Spleen (tissue), 11 donors: ENCODE measurements around the gene ZNF140. TPM values are rescaled to one million over a fixed set of nuclear protein-coding genes. Genes with fewer than 3 reads are reported as not detected.

Experiments used
- DNase-seq: peaks from one replicate; pipeline ENCODE4 v3.0.0-alpha.2; 2020
- H3K27ac ChIP-seq, 8 donors: fragments of 200-600 bp; sonication (generic) in 7 of 8; 1 replicate in 4 of 8; 2 replicates in 4 of 8; pipeline versions ENCODE4 v1.5.0 to v1.8.0; 2016 to 2021; ENCODE audit warnings: inconsistent platforms in 4 of 8, mild to moderate bottlenecking in 4 of 8, moderate library complexity in 1 of 8
- H3K27me3 ChIP-seq, 7 donors: fragments of 200-600 bp; sonication (generic) in 6 of 7; replicated peaks in 1 of 7; 1 replicate in 4 of 7; 2 replicates in 3 of 7; pipeline versions ENCODE4 v1.5.0 to v1.8.0; 2016 to 2021; ENCODE audit warnings: inconsistent platforms in 3 of 7, mild to moderate bottlenecking in 1 of 7
- H3K36me3 ChIP-seq, 6 donors: fragments of 200-600 bp; sonication (generic) in 5 of 6; 1 replicate in 4 of 6; 2 replicates in 2 of 6; pipeline versions ENCODE4 v1.5.0 to v1.8.0; 2016 to 2021; ENCODE audit warnings: inconsistent platforms in 2 of 6
- H3K4me1 ChIP-seq, 6 donors: fragments of 200-600 bp; sonication (generic) in 5 of 6; 1 replicate in 3 of 6; 2 replicates in 3 of 6; pipeline versions ENCODE4 v1.5.0 to v1.8.0; 2016 to 2021; ENCODE audit warnings: inconsistent platforms in 3 of 6
- H3K4me3 ChIP-seq, 8 donors: fragments of 200-600 bp; sonication (generic) in 7 of 8; 1 replicate in 4 of 8; 2 replicates in 4 of 8; pipeline versions ENCODE4 v1.5.0 to v1.8.0; 2016 to 2021; ENCODE audit warnings: inconsistent platforms in 4 of 8, mild to moderate bottlenecking in 4 of 8, moderate library complexity in 2 of 8
- H3K9me3 ChIP-seq, 8 donors: fragments of 200-600 bp; sonication (generic) in 7 of 8; 1 replicate in 4 of 8; 2 replicates in 4 of 8; pipeline versions ENCODE4 v1.5.0 to v1.8.0; 2016 to 2021; ENCODE audit warnings: inconsistent platforms in 4 of 8
- POLR2A ChIP-seq, 3 donors: fragments of 450-650 bp; IDR thresholded peaks; one replicate each; pipeline ENCODE4 v1.5.1; 2017; ENCODE audit warnings: antibody characterized with exemption in 3 of 3, mild to moderate bottlenecking in 1 of 3
- POLR2AphosphoS5 ChIP-seq, 3 donors: sonication (generic); formaldehyde crosslinking; IDR thresholded peaks; one replicate each; pipeline ENCODE4 v1.5.1; 2017; ENCODE audit warnings: antibody characterized with exemption in 3 of 3
- WGBS, 5 donors: extraction: QIAGEN DNeasy Blood & Tissue Kit in 3 of 5; methylation state at CpG; one replicate each; pipeline versions ENCODE4 v1.1.5 to v1.1.7; 2013 to 2018; 5-methylcytosine and 5-hydroxymethylcytosine counted together
- intact Hi-C: fragments of 100-400 bp; cut with DNase I; formaldehyde crosslinking; loops from one replicate; pipeline ENCODE4 v1.15.0; 2023; ENCODE audit warnings: low total_unique reads
- polyA plus RNA-seq, 3 donors: library from polyadenylated mRNA; stranded (reverse); fragments of 200-250 nt; gene quantifications; one replicate each; pipeline ENCODE4 v1.2.1, GENCODE V29; 2013
- total RNA-seq, 7 donors: library from RNA; depleted of rRNA in 3 of 7; stranded (reverse); fragments of >200 nt in 3 of 7; fragmentation: NEBNext Ultra II Directional in 4 of 7; extraction: Animal tissue kit (Norgen Biotek cat#: 25700) in 4 of 7; gene quantifications; one replicate each; pipeline versions ENCODE4 v1.1.0 to v1.2.1, GENCODE V29; 2016 to 2021
- TF ChIP-seq, protein P1 (sequence below), 11 experiments: fragments of 200-600 bp in 7 of 11; fragments of 450-650 bp in 4 of 11; sonication (generic) in 4 of 11; IDR thresholded peaks in 8 of 11; conservative IDR thresholded peaks in 3 of 11; 1 replicate in 7 of 11; 2 replicates in 4 of 11; pipeline versions ENCODE4 v1.4.0 to v1.8.0; 2016 to 2021; ENCODE audit warnings: antibody characterized with exemption in 11 of 11, inconsistent platforms in 4 of 11, mild to moderate bottlenecking in 1 of 11
- donor health status: healthy with polysubstance abuse.
- donor health status: DM: no; HTN: no; CAD: no; lungs with moderate emphysema.
- donor health status: DM: no; HTN: no; CAD: no.
- donor health status: Bipolar disorder and iron deficiency.
- donor health status: healthy.
- donor health status: DM: no; HTN: no; CAD: no.
- donor health status: DM: yes; HTN: yes; CAD: no.

The ZNF140 gene
- total and polyA plus RNA-seq, 10 donors: 14.9 to 25.0 (median 17.0) TPM

DNA sequence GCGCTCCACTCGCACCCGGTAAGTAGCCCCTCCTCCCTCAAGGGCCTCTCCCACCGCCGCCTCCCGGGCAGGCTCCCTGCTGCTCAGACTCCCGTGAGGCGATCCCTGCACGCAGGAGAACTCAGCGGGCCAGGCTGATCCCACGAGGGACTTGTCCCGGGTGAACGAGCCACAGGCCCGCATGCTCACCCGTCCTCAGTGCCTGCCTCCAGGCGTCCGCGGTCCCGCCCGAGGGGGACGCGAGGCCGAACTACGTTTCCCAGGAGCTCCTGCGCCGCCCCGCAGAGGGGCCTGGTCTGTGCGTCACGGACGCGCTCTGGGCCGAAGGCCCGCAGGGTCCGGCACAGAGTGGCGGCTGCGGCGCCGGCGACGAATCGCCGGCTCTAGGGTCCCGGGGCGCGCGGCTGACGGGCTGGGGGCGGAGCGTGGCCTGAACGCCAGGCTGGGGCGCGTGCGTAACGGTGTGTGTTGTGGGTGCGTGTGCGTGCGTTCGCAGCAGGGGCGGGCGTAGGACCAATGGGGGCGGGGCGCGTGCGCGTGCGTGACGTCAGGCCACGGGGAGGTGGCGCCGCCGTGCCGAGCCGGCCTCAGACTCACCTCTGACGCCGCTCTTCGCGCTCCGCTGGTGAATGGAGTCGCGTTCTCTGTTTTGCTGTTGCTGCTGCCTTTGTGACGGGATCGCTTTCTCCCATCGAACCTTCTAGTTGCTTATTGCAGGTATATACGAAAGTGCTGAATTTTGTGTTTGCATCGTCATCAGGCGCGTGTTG, 49.5 kb downstream of the ZNF140 start, which contains the start of the genes ZNF10 and ZNF891:
Gene ZNF10, plus strand, starts transcription at position 590 of the 770 bp plus-strand sequence. CDS start 13,866 bp downstream, outside the sequence.
Gene ZNF891, minus strand, starts transcription at position 237 of the 770 bp plus-strand sequence. CDS start 8,356 bp downstream, outside the sequence.
- Histone ChIP-seq H3K4me3 (peak within 1 kb of the TSS; percentile 59 to 91 (median 76)), H3K36me3 (peaks cover 5 to 71% (median 29%) of the 10 kb centered on the region in 6 donors), H3K27ac (peak within 1 kb of the TSS; percentile 94 to 100 (median 99)), H3K9me3 (peaks cover 16 to 85% (median 79%) of the 10 kb centered on the region in 8 donors), H3K4me1 (peaks cover 0 to 25% (median 14%) of the 10 kb centered on the region in 6 donors), H3K27me3 (no peaks in the 10 kb centered on the region)
- WGBS, 5 donors: 0 to 1% (median 0%) methylated on average over 27 to 87 of the region's 87 CpGs
- peak; percentile 96 to 98 (median 97) for TF ChIP-seq POLR2AphosphoS5 (IDR thresholded peaks at IDR 0.05)
- TF ChIP-seq, protein P1, sequence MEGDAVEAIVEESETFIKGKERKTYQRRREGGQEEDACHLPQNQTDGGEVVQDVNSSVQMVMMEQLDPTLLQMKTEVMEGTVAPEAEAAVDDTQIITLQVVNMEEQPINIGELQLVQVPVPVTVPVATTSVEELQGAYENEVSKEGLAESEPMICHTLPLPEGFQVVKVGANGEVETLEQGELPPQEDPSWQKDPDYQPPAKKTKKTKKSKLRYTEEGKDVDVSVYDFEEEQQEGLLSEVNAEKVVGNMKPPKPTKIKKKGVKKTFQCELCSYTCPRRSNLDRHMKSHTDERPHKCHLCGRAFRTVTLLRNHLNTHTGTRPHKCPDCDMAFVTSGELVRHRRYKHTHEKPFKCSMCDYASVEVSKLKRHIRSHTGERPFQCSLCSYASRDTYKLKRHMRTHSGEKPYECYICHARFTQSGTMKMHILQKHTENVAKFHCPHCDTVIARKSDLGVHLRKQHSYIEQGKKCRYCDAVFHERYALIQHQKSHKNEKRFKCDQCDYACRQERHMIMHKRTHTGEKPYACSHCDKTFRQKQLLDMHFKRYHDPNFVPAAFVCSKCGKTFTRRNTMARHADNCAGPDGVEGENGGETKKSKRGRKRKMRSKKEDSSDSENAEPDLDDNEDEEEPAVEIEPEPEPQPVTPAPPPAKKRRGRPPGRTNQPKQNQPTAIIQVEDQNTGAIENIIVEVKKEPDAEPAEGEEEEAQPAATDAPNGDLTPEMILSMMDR (IDR thresholded peaks at IDR 0.05 in 8 of 11, conservative IDR thresholded peaks at IDR 0.05 in 3 of 11): peak in 4 of 11 experiments; percentile 8 to 25 (median 18)
- TF ChIP-seq POLR2A (IDR thresholded peaks at IDR 0.05): peak; percentile 13 to 73 (median 69)
- intact Hi-C loops: loop anchor here (5.0 kb wide), 1 partner anchor 48 kb away; the partner anchor contains the start of gene ZNF140
- peak; percentile 99 for DNase-seq

GRCh38 chr12:133130808-133131128, 50.0 kb downstream of the ZNF140 start:
- peaks cover 7 to 71% (median 30%) of the 10 kb centered on the region in 6 donors for H3K36me3 ChIP-seq
- peak overlapping the region; percentile 59 to 91 (median 76) for H3K4me3 ChIP-seq
- WGBS, 5 donors: 0 to 1% (median 1%) methylated on average over 17 of the region's 17 CpGs
- no peak for TF ChIP-seq POLR2AphosphoS5 (IDR thresholded peaks at IDR 0.05)
- no peak for TF ChIP-seq POLR2A (IDR thresholded peaks at IDR 0.05)
- TF ChIP-seq, protein P1 (IDR thresholded peaks at IDR 0.05 in 8 of 11, conservative IDR thresholded peaks at IDR 0.05 in 3 of 11): no peak
- peaks cover 0 to 25% (median 14%) of the 10 kb centered on the region in 6 donors for H3K4me1 ChIP-seq
- peak; percentile 87 for DNase-seq
- no peaks in the 10 kb centered on the region for H3K27me3 ChIP-seq
- H3K9me3 ChIP-seq: peaks cover 13 to 85% (median 79%) of the 10 kb centered on the region in 8 donors
- intact Hi-C loops: loop anchor here (5.0 kb wide), 1 partner anchor 48 kb away; the partner anchor contains the start of gene ZNF140
- H3K27ac ChIP-seq: peak overlapping the region; percentile 94 to 100 (median 99)

- Histone ChIP-seq H3K36me3 (peaks cover 9 to 92% (median 55%) of the 10 kb centered on the region in 6 donors), H3K4me3 (no peak overlapping the region), H3K4me1 (peaks cover 0 to 13% (median 8%) of the 10 kb centered on the region in 6 donors), H3K9me3 (peaks cover 37 to 99% (median 92%) of the 10 kb centered on the region in 8 donors), H3K27ac (no peak overlapping the region), H3K27me3 (no peaks in the 10 kb centered on the region)
- no peak for DNase-seq
- 90 to 98% (median 96%) methylated on average over 2 of the region's 2 CpGs for WGBS, 5 donors
- TF ChIP-seq, protein P1 (IDR thresholded peaks at IDR 0.05 in 8 of 11, conservative IDR thresholded peaks at IDR 0.05 in 3 of 11): no peak
- no peak for TF ChIP-seq POLR2A (IDR thresholded peaks at IDR 0.05)
- no peak for TF ChIP-seq POLR2AphosphoS5 (IDR thresholded peaks at IDR 0.05)
- intact Hi-C loops: no loop called here
These were observed 55.0 kb downstream of the ZNF140 start for GRCh38 chr12:133135747-133136146.

DNA sequence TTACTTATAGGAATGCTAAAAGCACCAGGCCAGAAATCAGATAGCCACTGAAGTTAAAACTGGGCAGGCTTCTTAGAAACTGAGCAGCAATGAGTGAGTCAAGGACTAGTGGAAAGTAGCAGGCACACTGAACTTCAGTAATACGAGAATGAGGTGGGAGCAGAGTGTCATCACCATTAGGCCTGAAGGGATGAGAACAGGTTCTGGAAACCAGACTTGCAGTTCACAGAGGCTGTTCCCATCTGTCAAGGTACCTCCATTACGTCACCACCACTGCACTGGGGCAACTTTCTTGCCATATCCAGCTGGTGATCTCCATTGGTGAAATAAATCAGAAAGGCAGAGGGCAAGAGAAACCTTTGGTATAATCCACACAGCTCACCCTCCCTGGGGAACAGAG, 65.3 kb downstream of the ZNF140 start:
- Histone ChIP-seq H3K27me3 (no peaks in the 10 kb centered on the region), H3K4me1 (no peaks in the 10 kb centered on the region), H3K9me3 (peaks cover 27 to 100% (median 100%) of the 10 kb centered on the region in 8 donors), H3K27ac (no peak overlapping the region), H3K4me3 (peak overlapping the region in 1 of 8 donors; percentile 5), H3K36me3 (peaks cover 23 to 98% (median 72%) of the 10 kb centered on the region in 6 donors)
- 81 to 96% (median 92%) methylated on average over 2 of the region's 2 CpGs for WGBS, 5 donors
- intact Hi-C loops: no loop called here
- no peak for DNase-seq
- TF ChIP-seq, protein P1 (IDR thresholded peaks at IDR 0.05 in 8 of 11, conservative IDR thresholded peaks at IDR 0.05 in 3 of 11): no peak
- TF ChIP-seq POLR2A (IDR thresholded peaks at IDR 0.05): no peak
- TF ChIP-seq POLR2AphosphoS5 (IDR thresholded peaks at IDR 0.05): no peak
